IPS-15b (cell line): Measurements from ENCODE around the gene TMEM156.
A peak's percentile ranks its signal among the peaks of the same experiment; 100 is the strongest.

ENCODE experiments used
- H3K27me3 ChIP-seq: one replicate; pipeline ENCODE4 v1.6.1; 2013; ENCODE audit warnings: low read length; ENCODE audit not compliant: control insufficient read depth, insufficient read depth
- H3K36me3 ChIP-seq: one replicate; pipeline ENCODE4 v1.6.1; 2013; ENCODE audit warnings: low read length; ENCODE audit not compliant: control insufficient read depth, insufficient read depth
- H3K4me1 ChIP-seq: one replicate; pipeline ENCODE4 v1.6.1; 2013; ENCODE audit warnings: mild to moderate bottlenecking, low read length; ENCODE audit not compliant: control insufficient read depth, insufficient read depth
- H3K4me3 ChIP-seq: one replicate; pipeline ENCODE4 v1.5.1; 2013; ENCODE audit warnings: low read depth, low read length
- H3K9ac ChIP-seq: one replicate; pipeline ENCODE4 v1.6.1; 2013; ENCODE audit warnings: low read depth, mild to moderate bottlenecking, low read length
- H3K9me3 ChIP-seq: one replicate; pipeline ENCODE4 v1.6.1; 2013; ENCODE audit warnings: mild to moderate bottlenecking, low read length; ENCODE audit not compliant: control insufficient read depth, insufficient read depth

The TMEM156 gene

DNA sequence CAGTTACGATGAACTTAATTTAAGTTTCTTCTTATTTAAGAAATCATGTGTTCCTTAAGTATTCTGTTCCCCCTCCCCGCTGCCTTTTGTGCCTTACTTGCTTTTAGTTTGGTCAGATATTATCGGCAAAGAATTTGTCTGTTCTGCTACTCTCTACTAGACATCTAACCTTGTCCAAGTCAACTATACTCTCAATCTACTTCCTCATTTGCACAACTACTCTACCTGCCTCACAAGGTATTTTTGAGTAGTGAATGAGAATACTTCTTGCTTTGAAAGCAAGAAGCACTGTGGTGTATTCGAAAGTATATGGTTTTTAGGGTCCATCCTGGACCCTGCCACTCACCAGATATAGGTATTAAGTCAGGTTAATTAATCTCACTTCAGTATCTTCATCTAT is 21.8 kb upstream of the TMEM156 start:
- no peak overlapping the region for H3K4me3 ChIP-seq
- H3K4me1 ChIP-seq = peaks cover 10% of the 10 kb centered on the region
- no peak overlapping the region for H3K9ac ChIP-seq
- no peaks in the 10 kb centered on the region for H3K36me3 ChIP-seq
- H3K27me3 ChIP-seq = no peaks in the 10 kb centered on the region
- H3K9me3 ChIP-seq = no peaks in the 10 kb centered on the region

DNA sequence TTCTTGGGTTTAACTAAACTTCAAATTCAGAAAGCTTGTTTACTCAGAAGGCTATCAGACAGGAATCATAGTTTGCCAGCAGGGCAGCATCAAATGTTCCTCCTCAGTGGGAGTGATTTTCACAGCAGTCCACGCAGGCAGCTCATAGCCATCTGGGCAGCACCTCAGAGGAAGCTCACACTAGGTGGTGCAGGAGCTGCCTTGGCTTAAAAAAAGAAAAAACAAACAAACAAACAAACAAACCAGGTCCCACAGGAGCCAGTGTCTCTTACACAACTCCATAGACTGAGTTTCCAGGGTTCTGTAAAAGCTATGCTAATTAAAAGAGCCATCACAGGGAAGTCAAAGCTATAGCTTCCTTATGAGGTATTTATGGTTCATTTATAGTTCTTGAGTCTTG is 19.3 kb upstream of the TMEM156 start:
- Histone ChIP-seq H3K9ac (no peak overlapping the region), H3K4me3 (no peak overlapping the region), H3K27me3 (no peaks in the 10 kb centered on the region), H3K9me3 (no peaks in the 10 kb centered on the region), H3K36me3 (no peaks in the 10 kb centered on the region), H3K4me1 (peaks cover 10% of the 10 kb centered on the region)

- H3K4me1 ChIP-seq = peaks cover 10% of the 10 kb centered on the region
- no peaks in the 10 kb centered on the region for H3K36me3 ChIP-seq
- no peak overlapping the region for H3K4me3 ChIP-seq
- no peak overlapping the region for H3K9ac ChIP-seq
- H3K27me3 ChIP-seq = no peaks in the 10 kb centered on the region
- no peaks in the 10 kb centered on the region for H3K9me3 ChIP-seq
Measured at GRCh38 chr4:39050590-39050989, 18.4 kb upstream of the TMEM156 start.

- Histone ChIP-seq H3K9me3 (no peaks in the 10 kb centered on the region), H3K4me3 (no peak overlapping the region), H3K36me3 (no peaks in the 10 kb centered on the region), H3K9ac (no peak overlapping the region), H3K4me1 (peaks cover 6% of the 10 kb centered on the region), H3K27me3 (no peaks in the 10 kb centered on the region)
Measured at GRCh38 chr4:39048311-39048710, 16.1 kb upstream of the TMEM156 start.

DNA sequence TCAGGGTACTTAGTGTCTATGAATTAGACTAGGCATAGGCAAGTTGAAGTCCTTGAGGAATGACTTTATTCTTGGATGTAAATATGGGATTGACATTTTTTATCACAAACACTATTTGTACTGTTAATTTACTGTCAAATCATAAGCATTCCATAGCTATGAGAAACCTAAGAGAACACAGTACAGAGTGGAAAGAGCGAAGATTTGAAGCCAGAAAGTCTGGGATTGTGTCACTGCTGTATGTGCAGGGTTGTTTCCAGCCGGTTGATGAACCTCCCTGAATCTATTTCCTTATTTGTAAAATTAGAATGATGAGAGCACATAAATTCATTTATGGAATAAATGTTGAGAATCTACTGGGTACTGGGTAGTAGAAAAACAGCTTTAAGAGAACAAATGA is 15.5 kb upstream of the TMEM156 start:
- H3K27me3 ChIP-seq = no peaks in the 10 kb centered on the region
- H3K9ac ChIP-seq = no peak overlapping the region
- H3K4me1 ChIP-seq = peaks cover 8% of the 10 kb centered on the region
- no peak overlapping the region for H3K4me3 ChIP-seq
- no peaks in the 10 kb centered on the region for H3K9me3 ChIP-seq
- H3K36me3 ChIP-seq = no peaks in the 10 kb centered on the region

DNA sequence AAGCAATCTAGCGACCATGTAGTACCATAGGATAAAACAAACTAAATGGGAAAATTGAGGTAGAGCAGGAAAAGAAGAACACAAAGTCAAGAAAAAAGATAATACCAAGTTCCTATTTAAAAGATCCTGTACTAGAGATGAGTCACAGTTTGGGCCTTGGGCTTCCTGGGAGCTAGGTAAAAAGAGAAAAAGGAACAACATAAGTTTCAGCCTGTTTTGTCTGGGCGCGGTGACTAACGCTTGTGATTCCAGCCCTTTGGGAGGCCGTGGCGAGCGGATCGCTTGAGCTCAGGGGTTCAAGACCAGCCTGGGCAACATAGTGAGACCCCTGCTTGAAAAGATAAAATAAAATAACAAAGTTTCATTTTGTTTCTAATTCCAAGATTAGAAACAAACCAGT is 14.0 kb upstream of the TMEM156 start:
- Histone ChIP-seq H3K4me1 (peaks cover 5% of the 10 kb centered on the region), H3K9me3 (no peaks in the 10 kb centered on the region), H3K9ac (no peak overlapping the region), H3K4me3 (no peak overlapping the region), H3K36me3 (no peaks in the 10 kb centered on the region), H3K27me3 (no peaks in the 10 kb centered on the region)

DNA sequence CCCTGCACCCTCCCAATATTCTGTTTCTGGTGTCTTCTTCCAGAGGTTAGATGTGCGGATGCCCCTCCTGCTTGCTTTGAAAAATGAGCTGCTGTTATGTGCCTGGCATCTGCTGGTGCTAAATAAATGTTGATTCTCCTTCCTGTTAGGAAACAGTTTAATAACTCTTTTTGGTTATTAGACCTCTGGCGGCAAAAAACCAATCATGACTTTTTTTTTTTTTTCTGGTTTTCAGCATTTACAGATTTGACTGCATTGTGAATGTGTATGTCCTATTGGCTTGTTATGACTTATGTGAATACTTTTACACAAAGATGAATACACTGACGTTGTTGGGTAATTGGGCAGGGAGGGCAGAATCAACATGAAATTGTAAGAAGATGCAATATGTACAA is 13.6 kb upstream of the TMEM156 start:
- H3K27me3 ChIP-seq = no peaks in the 10 kb centered on the region
- no peak overlapping the region for H3K9ac ChIP-seq
- H3K9me3 ChIP-seq = no peaks in the 10 kb centered on the region
- no peaks in the 10 kb centered on the region for H3K36me3 ChIP-seq
- peaks cover 5% of the 10 kb centered on the region for H3K4me1 ChIP-seq
- H3K4me3 ChIP-seq = peak overlapping the region; percentile 60

DNA sequence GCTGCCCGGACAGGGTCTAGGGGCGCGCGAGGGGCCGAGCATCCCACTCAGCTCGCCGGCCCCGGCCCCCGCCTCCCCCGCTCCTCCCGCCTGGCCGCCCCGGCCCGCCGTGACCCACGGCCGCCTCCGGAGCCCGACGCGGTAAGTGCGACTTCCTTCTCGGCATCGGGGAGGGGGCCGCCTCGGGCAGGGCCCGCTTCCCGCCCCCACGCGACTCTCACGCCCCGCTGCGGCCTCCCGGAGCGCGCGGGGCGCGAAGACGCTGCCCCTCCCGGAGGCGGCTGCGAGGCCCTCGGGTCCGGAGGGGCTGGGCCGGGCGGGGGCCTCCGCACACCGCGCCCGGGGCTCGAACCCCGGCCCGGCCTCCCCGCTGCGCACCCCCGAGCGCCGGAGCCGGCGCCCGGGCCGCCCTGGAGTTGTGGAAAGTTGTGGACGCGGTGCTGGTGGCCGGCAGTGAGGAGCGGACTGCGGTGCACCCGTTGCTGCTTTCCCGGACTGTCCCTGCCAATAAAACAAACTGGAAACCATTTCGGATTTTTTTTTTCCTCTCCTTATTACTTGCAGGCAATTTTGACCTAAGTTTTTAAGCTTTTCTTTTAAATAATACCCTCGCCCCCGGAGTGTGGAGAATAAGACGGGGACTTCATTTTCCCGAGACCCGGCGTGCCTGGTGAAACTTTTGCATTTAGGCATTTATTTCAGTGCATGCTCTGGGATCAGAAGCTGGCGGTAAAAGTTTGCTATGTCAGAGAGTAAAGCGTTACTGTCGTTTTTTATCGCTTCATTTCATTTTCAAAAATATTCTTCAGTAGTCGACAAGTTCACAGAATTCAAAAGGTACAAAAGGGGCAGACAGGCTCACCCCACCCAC is 13.0 kb upstream of the TMEM156 start:
- Histone ChIP-seq H3K36me3 (no peaks in the 10 kb centered on the region), H3K27me3 (no peaks in the 10 kb centered on the region), H3K4me3 (peak overlapping the region; percentile 60), H3K9me3 (no peaks in the 10 kb centered on the region), H3K9ac (peak overlapping the region; percentile 27), H3K4me1 (peaks cover 5% of the 10 kb centered on the region)

- Histone ChIP-seq H3K36me3 (no peaks in the 10 kb centered on the region), H3K4me3 (peak overlapping the region; percentile 43), H3K27me3 (no peaks in the 10 kb centered on the region), H3K9ac (no peak overlapping the region), H3K4me1 (peaks cover 5% of the 10 kb centered on the region), H3K9me3 (no peaks in the 10 kb centered on the region)
Measured at GRCh38 chr4:39044364-39044955, 12.3 kb upstream of the TMEM156 start.

GRCh38 chr4:39043861-39044363 is 11.7 kb upstream of the TMEM156 start:
- Histone ChIP-seq H3K9ac (no peak overlapping the region), H3K27me3 (no peaks in the 10 kb centered on the region), H3K4me3 (peak overlapping the region; percentile 43), H3K9me3 (no peaks in the 10 kb centered on the region), H3K36me3 (no peaks in the 10 kb centered on the region), H3K4me1 (peaks cover 5% of the 10 kb centered on the region)

DNA sequence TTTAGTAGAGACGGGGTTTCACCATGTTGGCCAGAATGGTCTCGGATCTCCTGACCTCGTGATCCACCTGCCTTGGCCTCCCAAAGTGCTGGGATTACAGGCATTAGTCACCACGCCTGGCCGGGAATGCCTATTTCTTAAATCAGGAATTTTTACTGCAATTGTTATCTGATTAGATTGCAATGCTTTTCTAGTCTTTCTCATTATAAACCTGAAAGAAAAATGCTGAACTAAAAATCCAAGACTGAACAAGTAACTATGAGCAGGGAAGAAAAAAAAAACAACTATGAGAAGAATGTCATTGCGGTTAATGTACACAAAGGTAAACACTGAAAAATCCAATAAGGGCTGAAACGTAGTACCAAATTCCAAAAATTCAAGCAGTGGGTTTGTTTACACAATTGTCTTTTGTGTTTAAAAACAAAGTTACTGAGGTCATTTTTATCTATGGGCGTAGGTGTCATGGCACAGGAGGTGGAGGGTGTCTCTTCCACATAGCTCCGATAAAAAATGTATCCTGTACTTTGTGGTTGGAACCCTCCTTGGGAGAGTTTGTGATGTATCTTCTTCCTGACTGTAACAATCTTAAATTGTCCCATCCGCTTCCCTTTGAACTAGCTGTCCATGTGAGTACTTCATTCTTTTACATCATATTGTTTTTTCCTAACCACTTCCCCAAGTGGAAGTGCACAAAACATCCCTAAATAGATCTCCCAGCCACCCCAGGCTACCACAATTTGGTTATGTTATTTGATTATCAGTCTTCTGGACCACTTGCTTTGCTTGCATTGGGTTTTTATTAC is 11.1 kb upstream of the TMEM156 start:
- H3K4me3 ChIP-seq = no peak overlapping the region
- H3K9me3 ChIP-seq = no peaks in the 10 kb centered on the region
- H3K4me1 ChIP-seq = peaks cover 5% of the 10 kb centered on the region
- no peaks in the 10 kb centered on the region for H3K27me3 ChIP-seq
- H3K36me3 ChIP-seq = no peaks in the 10 kb centered on the region
- no peak overlapping the region for H3K9ac ChIP-seq
